ENCODE data around the gene SLA2. TPM values are rescaled to one million over a fixed set of nuclear protein-coding genes. Genes with fewer than 3 reads are reported as not detected.

The SLA2 gene
- total RNA-seq, 2 donors from 2014 or later, result 0.44 to 0.68 TPM

GRCh38 chr20:36670665-36671357 is 24.8 kb upstream of the SLA2 start:
- Histone ChIP-seq H3K4me1 (ENCODE audit: control insufficient read depth, insufficient read depth, low read length) (no peaks in the 10 kb centered on the region), H3K36me3 (ENCODE audit: control insufficient read depth, insufficient read depth, low read length) (no peaks in the 10 kb centered on the region), H3K9ac (ENCODE audit: extremely low read depth, low read length, poor library complexity, severe bottlenecking) (no peak overlapping the region), H3K27ac (ENCODE audit: low read depth, low read length) (no peak overlapping the region), H3K4me3 (ENCODE audit: low read length) (no peak overlapping the region), H3K9me3 (ENCODE audit: control insufficient read depth, low read length) (no peaks in the 10 kb centered on the region), H3K27me3 (ENCODE audit: control insufficient read depth, insufficient read depth, low read length, poor library complexity, severe bottlenecking) (no peaks in the 10 kb centered on the region)
- no peaks in the 10 kb centered on the region for H3K27me3 Mint-ChIP-seq (ENCODE audit: insufficient read depth)
- H3K4me3 Mint-ChIP-seq, result no peak overlapping the region
- 85 to 94% methylated on average over 3 of the region's 3 CpGs for WGBS, 2 experiments (ENCODE audit: insufficient coverage in 1 of 2, insufficient read length in 1 of 2)
- no peak overlapping the region for H3K27ac Mint-ChIP-seq
- TF ChIP-seq, protein P1, sequence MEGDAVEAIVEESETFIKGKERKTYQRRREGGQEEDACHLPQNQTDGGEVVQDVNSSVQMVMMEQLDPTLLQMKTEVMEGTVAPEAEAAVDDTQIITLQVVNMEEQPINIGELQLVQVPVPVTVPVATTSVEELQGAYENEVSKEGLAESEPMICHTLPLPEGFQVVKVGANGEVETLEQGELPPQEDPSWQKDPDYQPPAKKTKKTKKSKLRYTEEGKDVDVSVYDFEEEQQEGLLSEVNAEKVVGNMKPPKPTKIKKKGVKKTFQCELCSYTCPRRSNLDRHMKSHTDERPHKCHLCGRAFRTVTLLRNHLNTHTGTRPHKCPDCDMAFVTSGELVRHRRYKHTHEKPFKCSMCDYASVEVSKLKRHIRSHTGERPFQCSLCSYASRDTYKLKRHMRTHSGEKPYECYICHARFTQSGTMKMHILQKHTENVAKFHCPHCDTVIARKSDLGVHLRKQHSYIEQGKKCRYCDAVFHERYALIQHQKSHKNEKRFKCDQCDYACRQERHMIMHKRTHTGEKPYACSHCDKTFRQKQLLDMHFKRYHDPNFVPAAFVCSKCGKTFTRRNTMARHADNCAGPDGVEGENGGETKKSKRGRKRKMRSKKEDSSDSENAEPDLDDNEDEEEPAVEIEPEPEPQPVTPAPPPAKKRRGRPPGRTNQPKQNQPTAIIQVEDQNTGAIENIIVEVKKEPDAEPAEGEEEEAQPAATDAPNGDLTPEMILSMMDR (conservative IDR thresholded peaks at IDR 0.05), result no peak
- H3K4me1 Mint-ChIP-seq, result no peaks in the 10 kb centered on the region
- H3K9me3 Mint-ChIP-seq, result no peaks in the 10 kb centered on the region
- DNase-seq, result no peak
- H3K36me3 Mint-ChIP-seq (ENCODE audit: low read depth), result peaks cover 16% of the 10 kb centered on the region

GRCh38 chr20:36666181-36666740 is 20.3 kb upstream of the SLA2 start:
- H3K36me3 Mint-ChIP-seq (ENCODE audit: low read depth), result peaks cover 27% of the 10 kb centered on the region
- no peaks in the 10 kb centered on the region for H3K27me3 ChIP-seq (ENCODE audit: control insufficient read depth, insufficient read depth, low read length, poor library complexity, severe bottlenecking)
- H3K27ac ChIP-seq (ENCODE audit: low read depth, low read length), result no peak overlapping the region
- H3K27me3 Mint-ChIP-seq (ENCODE audit: insufficient read depth), result no peaks in the 10 kb centered on the region
- no peaks in the 10 kb centered on the region for H3K9me3 Mint-ChIP-seq
- H3K36me3 ChIP-seq (ENCODE audit: control insufficient read depth, insufficient read depth, low read length), result peaks cover 15% of the 10 kb centered on the region
- no peak overlapping the region for H3K9ac ChIP-seq (ENCODE audit: extremely low read depth, low read length, poor library complexity, severe bottlenecking)
- H3K4me1 Mint-ChIP-seq, result no peaks in the 10 kb centered on the region
- H3K4me3 Mint-ChIP-seq, result no peak overlapping the region
- H3K9me3 ChIP-seq (ENCODE audit: control insufficient read depth, low read length), result no peaks in the 10 kb centered on the region
- 79 to 91% methylated on average over 2 to 4 of the region's 4 CpGs for WGBS, 2 experiments (ENCODE audit: insufficient coverage in 1 of 2, insufficient read length in 1 of 2)
- TF ChIP-seq, protein P1 (conservative IDR thresholded peaks at IDR 0.05), result peak; percentile 45
- H3K4me1 ChIP-seq (ENCODE audit: control insufficient read depth, insufficient read depth, low read length), result no peaks in the 10 kb centered on the region
- DNase-seq, result no peak
- H3K4me3 ChIP-seq (ENCODE audit: low read length), result no peak overlapping the region
- peak overlapping the region; percentile 38 for H3K27ac Mint-ChIP-seq

GRCh38 chr20:36663031-36663430 is 17.0 kb upstream of the SLA2 start:
- no peaks in the 10 kb centered on the region for H3K9me3 Mint-ChIP-seq
- Histone ChIP-seq H3K4me3 (ENCODE audit: low read length) (no peak overlapping the region), H3K4me1 (ENCODE audit: control insufficient read depth, insufficient read depth, low read length) (no peaks in the 10 kb centered on the region), H3K9ac (ENCODE audit: extremely low read depth, low read length, poor library complexity, severe bottlenecking) (no peak overlapping the region), H3K9me3 (ENCODE audit: control insufficient read depth, low read length) (no peaks in the 10 kb centered on the region), H3K36me3 (ENCODE audit: control insufficient read depth, insufficient read depth, low read length) (peaks cover 19% of the 10 kb centered on the region), H3K27ac (ENCODE audit: low read depth, low read length) (no peak overlapping the region), H3K27me3 (ENCODE audit: control insufficient read depth, insufficient read depth, low read length, poor library complexity, severe bottlenecking) (no peaks in the 10 kb centered on the region)
- no peak for DNase-seq
- H3K27me3 Mint-ChIP-seq (ENCODE audit: insufficient read depth), result no peaks in the 10 kb centered on the region
- 91 to 93% methylated on average over 2 of the region's 2 CpGs for WGBS, 2 experiments (ENCODE audit: insufficient coverage in 1 of 2, insufficient read length in 1 of 2)
- TF ChIP-seq, protein P1 (conservative IDR thresholded peaks at IDR 0.05), result no peak
- H3K36me3 Mint-ChIP-seq (ENCODE audit: low read depth), result peaks cover 35% of the 10 kb centered on the region
- no peak overlapping the region for H3K27ac Mint-ChIP-seq
- no peaks in the 10 kb centered on the region for H3K4me1 Mint-ChIP-seq
- no peak overlapping the region for H3K4me3 Mint-ChIP-seq

Data from endodermal cell (in vitro differentiated cells).